ENCODE data around the gene SMARCD2.
A peak's percentile ranks its signal among the peaks of the same experiment; 100 is the strongest.

The SMARCD2 gene

GRCh38 chr17:63832014-63832413, 10.5 kb downstream of the SMARCD2 start:
- DNase-seq (ENCODE audit: low spot score): no peak

- DNase-seq (ENCODE audit: low spot score): no peak
Observed at GRCh38 chr17:63831505-63831904, 11.0 kb downstream of the SMARCD2 start.

- DNase-seq (ENCODE audit: low spot score): no peak
Observed at GRCh38 chr17:63830904-63831491, 11.5 kb downstream of the SMARCD2 start.

- DNase-seq (ENCODE audit: low spot score): no peak
Observed at GRCh38 chr17:63830278-63830677, 12.2 kb downstream of the SMARCD2 start.

GRCh38 chr17:63828936-63829335, 13.5 kb downstream of the SMARCD2 start:
- no peak for DNase-seq (ENCODE audit: low spot score)

GRCh38 chr17:63827801-63828221, 14.7 kb downstream of the SMARCD2 start:
- no peak for DNase-seq (ENCODE audit: low spot score)

- peak; percentile 98 for DNase-seq (ENCODE audit: low spot score)
Observed at GRCh38 chr17:63827002-63827800, 15.3 kb downstream of the SMARCD2 start, which contains the start of the genes FTSJ3 and PSMC5. TSS of gene FTSJ3 (minus strand) at chr17:63827663. CDS start at chr17:63826902, 761 bp downstream. TSS of gene PSMC5 (plus strand) at chr17:63827431. CDS start at chr17:63827491, 60 bp downstream.

GRCh38 chr17:63826468-63827001, 15.9 kb downstream of the SMARCD2 start:
- no peak for DNase-seq (ENCODE audit: low spot score)

GRCh38 chr17:63824362-63824761, 18.1 kb downstream of the SMARCD2 start:
- no peak for DNase-seq (ENCODE audit: low spot score)

- DNase-seq (ENCODE audit: low spot score): no peak
Observed at GRCh38 chr17:63823659-63824331, 18.7 kb downstream of the SMARCD2 start.

GRCh38 chr17:63822537-63822936, 19.9 kb downstream of the SMARCD2 start:
- DNase-seq (ENCODE audit: low spot score): no peak

- DNase-seq (ENCODE audit: low spot score): no peak
Observed at GRCh38 chr17:63821804-63822203, 20.7 kb downstream of the SMARCD2 start.

GRCh38 chr17:63820963-63821561, 21.4 kb downstream of the SMARCD2 start:
- no peak for DNase-seq (ENCODE audit: low spot score)

GRCh38 chr17:63819585-63820537, 22.6 kb downstream of the SMARCD2 start:
- DNase-seq (ENCODE audit: low spot score): no peak

GRCh38 chr17:63819131-63819530, 23.4 kb downstream of the SMARCD2 start:
- DNase-seq (ENCODE audit: low spot score): no peak

- no peak for DNase-seq (ENCODE audit: low spot score)
Observed at GRCh38 chr17:63817736-63818385, 24.6 kb downstream of the SMARCD2 start.

GRCh38 chr17:63816669-63817068, 25.8 kb downstream of the SMARCD2 start:
- DNase-seq (ENCODE audit: low spot score): no peak

- DNase-seq (ENCODE audit: low spot score): no peak
Observed at GRCh38 chr17:63816123-63816522, 26.4 kb downstream of the SMARCD2 start.

GRCh38 chr17:63809970-63810369, 32.5 kb downstream of the SMARCD2 start:
- no peak for DNase-seq (ENCODE audit: low spot score)

GRCh38 chr17:63805591-63805990, 36.9 kb downstream of the SMARCD2 start:
- no peak for DNase-seq (ENCODE audit: low spot score)
